ENCODE results near the gene FXN. TPM values are rescaled to one million over a fixed set of nuclear protein-coding genes. Genes with fewer than 3 reads are reported as not detected.

The FXN gene
- total and polyA plus RNA-seq, 2 donors from 2014 or later = 12.9 to 21.1 TPM

- Histone ChIP-seq H3K4me1 (ENCODE audit: control insufficient read depth in 2 of 3, insufficient read depth in 2 of 3, low read depth in 1 of 3, low read length in 3 of 3) (peaks cover 0 to 40% (median 37%) of the 10 kb centered on the region in 3 donors), H3K9me3 (ENCODE audit: control insufficient read depth in 2 of 3, insufficient read depth in 1 of 3, low read length in 3 of 3) (no peaks in the 10 kb centered on the region), H3K9ac (ENCODE audit: low read length in 3 of 3) (no peak overlapping the region), H3K27ac (ENCODE audit: low read depth in 2 of 2, low read length in 2 of 2) (peak overlapping the region; percentile 43 to 56), H3K36me3 (ENCODE audit: control insufficient read depth in 2 of 3, insufficient read depth in 3 of 3, low read length in 3 of 3) (no peaks in the 10 kb centered on the region), H3K4me3 (ENCODE audit: low read length in 3 of 3) (no peak overlapping the region), H3K27me3 (ENCODE audit: control insufficient read depth, insufficient read depth, low read length) (no peaks in the 10 kb centered on the region)
- intact Hi-C loops (cut with DNase I) = no loop called here
- TF ChIP-seq CTCF (IDR thresholded peaks at IDR 0.05; ENCODE audit: borderline replicate concordance, extremely low read depth, insufficient read depth) = no peak
- DNase-seq (peak in 3 of 5 donors; percentile 47 to 85 (median 77)), FAIRE-seq (peak; percentile 73)
Observed at GRCh38 chr9:69131682-69132081, 96.1 kb downstream of the FXN start.

- Histone ChIP-seq H3K27ac (ENCODE audit: low read depth in 2 of 2, low read length in 2 of 2) (peak overlapping the region; percentile 28 to 51), H3K9ac (ENCODE audit: low read length in 3 of 3) (no peak overlapping the region), H3K9me3 (ENCODE audit: control insufficient read depth in 2 of 3, insufficient read depth in 1 of 3, low read length in 3 of 3) (no peaks in the 10 kb centered on the region), H3K4me1 (ENCODE audit: control insufficient read depth in 2 of 3, insufficient read depth in 2 of 3, low read depth in 1 of 3, low read length in 3 of 3) (peaks cover 0 to 40% (median 37%) of the 10 kb centered on the region in 3 donors), H3K36me3 (ENCODE audit: control insufficient read depth in 2 of 3, insufficient read depth in 3 of 3, low read length in 3 of 3) (no peaks in the 10 kb centered on the region), H3K4me3 (ENCODE audit: low read length in 3 of 3) (peak overlapping the region in 2 of 3 donors; percentile 10 to 21), H3K27me3 (ENCODE audit: control insufficient read depth, insufficient read depth, low read length) (no peaks in the 10 kb centered on the region)
- no peak for TF ChIP-seq CTCF (IDR thresholded peaks at IDR 0.05; ENCODE audit: borderline replicate concordance, extremely low read depth, insufficient read depth)
- FAIRE-seq (no peak), DNase-seq (no peak)
- intact Hi-C loops (cut with DNase I) = no loop called here
Observed at GRCh38 chr9:69132361-69132760, 96.8 kb downstream of the FXN start.

- Histone ChIP-seq H3K36me3 (ENCODE audit: control insufficient read depth in 2 of 3, insufficient read depth in 3 of 3, low read length in 3 of 3) (peaks cover 0 to 2% (median 0%) of the 10 kb centered on the region in 3 donors), H3K4me3 (ENCODE audit: low read length in 3 of 3) (no peak overlapping the region), H3K27ac (ENCODE audit: low read depth in 2 of 2, low read length in 2 of 2) (no peak overlapping the region), H3K9ac (ENCODE audit: low read length in 3 of 3) (no peak overlapping the region), H3K4me1 (ENCODE audit: control insufficient read depth in 2 of 3, insufficient read depth in 2 of 3, low read depth in 1 of 3, low read length in 3 of 3) (peaks cover 0 to 37% (median 35%) of the 10 kb centered on the region in 3 donors), H3K9me3 (ENCODE audit: control insufficient read depth in 2 of 3, insufficient read depth in 1 of 3, low read length in 3 of 3) (no peaks in the 10 kb centered on the region), H3K27me3 (ENCODE audit: control insufficient read depth, insufficient read depth, low read length) (no peaks in the 10 kb centered on the region)
- FAIRE-seq (no peak), DNase-seq (no peak)
- intact Hi-C loops (cut with DNase I) = no loop called here
- no peak for TF ChIP-seq CTCF (IDR thresholded peaks at IDR 0.05; ENCODE audit: borderline replicate concordance, extremely low read depth, insufficient read depth)
Observed at GRCh38 chr9:69134412-69134811, 98.9 kb downstream of the FXN start.

GRCh38 chr9:69136185-69136584, 100.6 kb downstream of the FXN start:
- Histone ChIP-seq H3K27me3 (ENCODE audit: control insufficient read depth, insufficient read depth, low read length) (no peaks in the 10 kb centered on the region), H3K9me3 (ENCODE audit: control insufficient read depth in 2 of 3, insufficient read depth in 1 of 3, low read length in 3 of 3) (no peaks in the 10 kb centered on the region), H3K9ac (ENCODE audit: low read length in 3 of 3) (no peak overlapping the region), H3K36me3 (ENCODE audit: control insufficient read depth in 2 of 3, insufficient read depth in 3 of 3, low read length in 3 of 3) (peaks cover 0 to 6% (median 0%) of the 10 kb centered on the region in 3 donors), H3K27ac (ENCODE audit: low read depth in 2 of 2, low read length in 2 of 2) (no peak overlapping the region), H3K4me1 (ENCODE audit: control insufficient read depth in 2 of 3, insufficient read depth in 2 of 3, low read depth in 1 of 3, low read length in 3 of 3) (peaks cover 0 to 27% (median 25%) of the 10 kb centered on the region in 3 donors), H3K4me3 (ENCODE audit: low read length in 3 of 3) (no peak overlapping the region)
- no peak for TF ChIP-seq CTCF (IDR thresholded peaks at IDR 0.05; ENCODE audit: borderline replicate concordance, extremely low read depth, insufficient read depth)
- intact Hi-C loops (cut with DNase I) = no loop called here
- DNase-seq (no peak), FAIRE-seq (peak; percentile 71)

Measured in kidney (tissue), 14 donors.